GM19099 (cell line): ENCODE measurements around the gene SH2D2A.

ENCODE experiments used
- POLR2A ChIP-seq: IDR thresholded peaks from 3 replicates; pipeline ENCODE4 v1.6.1; 2011; ENCODE audit warnings: low read depth; ENCODE audit not compliant: insufficient read length; ENCODE audit errors: extremely low read depth

SH2D2A gene

GRCh38 chr1:156815961-156816422 is 656 bp downstream of the SH2D2A start:
- no peak for TF ChIP-seq POLR2A

GRCh38 chr1:156815307-156815826 is 1.3 kb downstream of the SH2D2A start:
- no peak for TF ChIP-seq POLR2A

- no peak for TF ChIP-seq POLR2A
These were observed 1.9 kb downstream of the SH2D2A start for GRCh38 chr1:156814571-156815260.

- TF ChIP-seq POLR2A, result no peak
These were observed 2.7 kb downstream of the SH2D2A start for GRCh38 chr1:156813750-156814570.

- no peak for TF ChIP-seq POLR2A
These were observed 3.4 kb downstream of the SH2D2A start for GRCh38 chr1:156813298-156813697.

GRCh38 chr1:156812293-156812990 is 4.2 kb downstream of the SH2D2A start:
- TF ChIP-seq POLR2A, result no peak

- TF ChIP-seq POLR2A, result no peak
These were observed 5.5 kb downstream of the SH2D2A start for GRCh38 chr1:156811168-156811567.

- no peak for TF ChIP-seq POLR2A
These were observed 6.8 kb downstream of the SH2D2A start for GRCh38 chr1:156809711-156810366.

- TF ChIP-seq POLR2A, result no peak
These were observed 7.4 kb downstream of the SH2D2A start for GRCh38 chr1:156809281-156809680.

GRCh38 chr1:156808186-156809030 is 8.2 kb downstream of the SH2D2A start:
- TF ChIP-seq POLR2A, result no peak

GRCh38 chr1:156807627-156808026 is 9.0 kb downstream of the SH2D2A start:
- TF ChIP-seq POLR2A, result no peak

GRCh38 chr1:156806512-156807440 is 9.9 kb downstream of the SH2D2A start:
- TF ChIP-seq POLR2A, result no peak

- TF ChIP-seq POLR2A, result no peak
These were observed 10.7 kb downstream of the SH2D2A start for GRCh38 chr1:156805766-156806511.
